Loucy (cell line): Measurements from ENCODE around the gene SDCBP2.

Experiments used
- CTCF ChIP-seq: fragments of 200-600 bp; sonication (generic); conservative IDR thresholded peaks from 2 replicates; pipeline ENCODE4 v1.5.1; 2014; ENCODE audit warnings: mild to moderate bottlenecking, antibody characterized with exemption, low read length
- EZH2phosphoT487 ChIP-seq: fragments of 200-600 bp; IDR thresholded peaks from 2 replicates; pipeline ENCODE4 v1.6.1; 2018; ENCODE audit warnings: antibody characterized with exemption, mild to moderate bottlenecking, moderate library complexity, borderline replicate concordance

GRCh38 chr20:1295276-1295930, 33.5 kb downstream of the SDCBP2 start:
- TF ChIP-seq CTCF (no peak), EZH2phosphoT487 (no peak)
